Stimulated activated CD4-positive, alpha-beta T cell treated with anti-CD3 and anti-CD28 coated beads, Interleukin-12 subunit alpha, Interleukin-12 subunit beta, amount 100 ng/mL, for 4 hours (primary cell): ENCODE results near the gene CES5A.
"Not testable (repeated sequence)": the region's sequence is repeated elsewhere in the genome, so short reads cannot be mapped to it uniquely, and the experiment has no call there.

Source experiments
- DNase-seq: peaks from one replicate; pipeline ENCODE4 v3.0.0-alpha.2; 2020

Gene CES5A

DNA sequence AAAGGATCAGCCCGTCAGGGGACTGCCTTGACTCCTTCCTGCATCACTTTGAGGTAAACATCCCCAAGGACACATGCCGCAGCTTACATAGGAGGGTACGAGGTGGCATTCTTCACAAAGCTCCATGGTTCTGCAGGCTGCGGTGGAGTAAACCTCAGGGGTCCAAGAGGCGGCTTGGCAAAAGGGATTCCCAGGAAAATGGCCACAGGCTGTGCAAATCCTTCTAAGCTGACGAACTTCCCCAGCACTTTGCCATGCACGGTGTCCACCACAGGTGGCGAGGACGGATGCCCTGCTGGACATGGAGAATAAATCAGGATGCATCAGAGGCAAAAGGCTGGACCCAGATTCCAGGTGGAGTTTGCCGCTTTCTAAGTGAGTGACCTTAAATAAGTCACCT lies 46.5 kb downstream of the CES5A start:
- DNase-seq = no peak

DNA sequence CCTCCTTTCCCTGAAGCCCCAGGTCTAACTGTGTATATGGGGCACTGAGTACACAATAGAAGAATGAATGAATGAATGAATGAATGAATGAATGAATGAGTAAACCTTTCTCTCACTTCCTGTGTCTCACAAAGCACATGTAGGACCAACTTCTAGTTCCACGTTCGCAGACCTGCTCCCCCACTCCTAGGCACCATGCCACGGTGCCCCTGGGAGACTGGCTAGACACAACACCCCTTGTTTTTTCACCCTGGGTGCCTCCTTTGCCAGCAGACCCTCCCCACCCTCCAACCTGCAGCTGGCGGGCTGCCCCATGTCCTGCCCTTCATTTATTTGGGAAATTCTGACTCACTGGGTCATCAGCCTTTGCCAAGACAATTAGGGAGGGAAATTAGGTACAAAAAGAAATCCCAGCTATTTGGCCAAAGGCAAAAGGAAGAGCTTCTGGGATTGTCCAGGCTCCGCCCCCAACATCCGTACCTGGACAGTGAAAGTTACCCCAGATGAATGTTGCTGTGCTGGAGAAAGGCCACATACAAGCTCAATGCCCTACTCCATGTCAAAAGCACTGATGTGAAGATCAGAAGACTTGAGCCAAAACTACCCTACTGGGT lies 50.0 kb downstream of the CES5A start:
- no peak for DNase-seq

DNA sequence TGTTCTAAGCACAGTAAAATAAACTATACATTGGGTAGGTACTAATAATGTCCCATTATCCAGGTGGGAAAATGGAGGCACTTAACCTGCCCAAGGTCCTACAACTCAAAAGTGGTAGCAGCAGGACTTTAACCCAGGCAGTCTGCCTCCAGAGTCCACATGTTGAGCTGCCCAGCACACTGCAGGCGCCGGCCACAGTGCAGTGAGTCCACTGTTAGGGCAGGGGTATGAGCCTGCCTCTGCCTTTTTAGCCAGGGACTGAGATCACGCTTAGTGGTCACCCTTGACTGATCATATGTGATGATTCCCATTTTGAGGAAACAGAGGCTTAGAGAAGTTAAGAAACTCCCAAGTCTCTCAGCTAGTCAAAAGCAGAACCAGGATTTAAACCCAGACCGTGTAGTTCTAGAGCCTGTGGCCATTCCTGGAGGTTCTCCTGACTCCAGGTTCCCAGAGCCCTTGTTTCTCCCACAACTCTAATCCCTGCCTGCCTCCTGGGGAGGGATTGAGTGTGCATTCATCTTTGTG lies 50.6 kb downstream of the CES5A start:
- no peak for DNase-seq

DNA sequence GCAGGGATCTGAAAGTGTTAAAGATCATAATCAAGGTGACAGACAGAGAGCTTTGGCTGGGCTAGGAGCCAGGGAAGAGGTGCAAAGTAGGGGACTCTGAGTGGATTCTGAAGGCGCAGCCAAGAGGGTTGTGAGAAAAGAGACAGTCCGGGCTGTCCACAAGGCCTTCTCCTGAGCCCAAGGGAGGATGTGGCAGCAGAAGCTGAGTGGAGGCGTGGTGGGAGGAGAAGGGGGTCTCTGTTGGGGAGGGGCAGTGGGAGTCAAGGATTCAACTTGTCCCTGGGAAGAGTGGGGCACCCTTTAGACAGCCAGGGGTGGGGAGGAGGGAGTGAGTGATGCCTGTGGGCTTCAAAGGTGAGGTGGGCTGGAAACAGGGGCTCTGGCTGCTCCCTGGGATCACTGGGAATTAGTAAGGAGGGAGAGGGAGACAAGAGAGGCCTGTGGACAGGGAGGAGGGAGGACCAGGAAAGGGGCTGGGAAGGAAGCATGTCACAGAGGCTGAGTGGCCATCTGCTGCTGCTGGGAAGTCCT lies 52.8 kb downstream of the CES5A start:
- no peak for DNase-seq

DNA sequence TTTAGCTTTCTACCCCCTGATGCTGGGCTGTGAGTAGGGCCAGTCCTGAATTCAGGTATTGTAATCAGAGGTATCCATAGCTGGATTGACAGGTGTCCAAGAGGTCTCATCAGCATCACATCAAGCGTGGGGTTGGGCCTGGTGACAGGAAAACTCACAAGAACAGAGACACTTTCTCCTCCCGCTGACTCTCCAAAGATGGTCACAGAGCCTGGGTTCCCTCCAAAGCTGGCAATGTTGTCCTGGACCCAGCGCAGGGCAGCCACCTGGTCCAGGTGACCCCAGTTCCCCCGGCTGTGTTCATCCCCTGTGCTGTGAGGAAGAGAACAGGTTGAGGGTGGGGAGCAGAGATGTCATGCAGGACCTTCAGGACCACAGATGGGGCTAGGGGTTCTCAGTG lies 54.0 kb downstream of the CES5A start:
- no peak for DNase-seq

DNA sequence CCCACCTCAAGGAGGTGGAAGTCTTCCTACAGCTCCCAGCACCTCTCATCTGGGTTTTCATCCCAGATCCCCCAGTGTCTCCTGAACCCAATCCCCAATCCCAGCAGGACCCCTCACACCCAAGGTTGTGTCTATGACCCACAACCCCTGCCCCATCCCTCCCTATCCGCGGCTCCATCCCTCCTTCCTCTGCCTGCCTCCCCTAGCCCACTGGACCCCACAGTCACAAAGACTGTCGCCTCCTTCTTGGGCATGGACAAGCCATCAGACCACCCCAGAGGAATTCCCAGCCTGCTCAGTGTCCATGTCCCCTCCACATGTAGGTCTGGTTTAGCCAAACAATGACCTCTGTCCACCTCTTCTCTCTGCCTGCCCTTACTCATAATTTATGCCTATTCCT lies 54.6 kb downstream of the CES5A start:
- DNase-seq = no peak

DNA sequence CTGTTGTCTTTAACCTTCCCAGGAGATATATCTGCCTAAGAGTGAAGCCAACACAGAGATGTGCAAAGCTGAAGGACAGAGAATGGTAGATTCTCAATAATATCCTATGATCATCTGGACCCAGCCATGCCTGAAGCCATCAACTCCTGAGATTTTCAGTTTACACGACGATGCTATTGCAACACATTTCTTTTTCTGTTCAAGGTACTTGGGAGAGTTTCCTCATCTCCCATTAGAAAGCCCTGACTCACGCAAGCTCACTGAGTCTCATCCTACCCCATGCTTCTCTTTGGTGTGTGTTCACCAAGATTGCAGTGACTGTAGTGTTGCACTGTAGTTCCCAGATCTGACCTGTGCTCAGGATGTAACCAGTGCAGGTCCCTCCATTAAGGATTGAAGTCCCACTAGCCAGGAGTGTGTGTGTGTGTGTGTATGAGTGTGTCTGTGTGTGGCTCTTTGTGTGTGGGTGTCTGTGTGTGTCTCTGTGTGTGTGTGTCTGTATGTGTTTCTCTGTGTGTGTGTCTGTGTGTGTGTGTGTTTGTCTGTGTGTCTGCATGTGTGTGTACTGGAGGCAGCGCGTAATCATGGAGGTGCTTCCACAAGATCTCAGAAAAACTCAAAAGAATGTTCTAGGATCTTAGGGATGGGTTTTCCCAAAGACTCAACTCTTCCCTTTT lies 57.8 kb downstream of the CES5A start:
- no peak for DNase-seq

DNA sequence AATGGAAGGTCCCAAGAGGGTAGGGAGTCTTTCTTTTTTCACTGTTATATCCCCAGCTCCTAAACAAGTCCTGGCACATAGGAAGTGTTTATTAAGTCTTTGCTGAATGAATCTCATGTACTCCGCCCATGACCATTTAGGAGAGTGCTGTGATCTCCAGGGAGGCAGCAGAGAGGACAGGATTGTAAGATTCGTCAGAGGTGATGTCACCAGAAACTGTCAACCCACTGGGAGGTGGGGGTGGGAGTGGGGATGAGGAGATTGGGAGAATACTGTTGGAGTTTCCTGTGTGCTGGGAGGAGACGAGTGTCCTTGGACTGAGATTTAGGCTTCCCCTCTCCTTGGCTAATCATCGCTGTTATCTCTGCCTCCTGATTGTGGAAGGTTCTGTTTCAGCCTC lies 59.0 kb downstream of the CES5A start:
- DNase-seq = not testable (repeated sequence)

DNA sequence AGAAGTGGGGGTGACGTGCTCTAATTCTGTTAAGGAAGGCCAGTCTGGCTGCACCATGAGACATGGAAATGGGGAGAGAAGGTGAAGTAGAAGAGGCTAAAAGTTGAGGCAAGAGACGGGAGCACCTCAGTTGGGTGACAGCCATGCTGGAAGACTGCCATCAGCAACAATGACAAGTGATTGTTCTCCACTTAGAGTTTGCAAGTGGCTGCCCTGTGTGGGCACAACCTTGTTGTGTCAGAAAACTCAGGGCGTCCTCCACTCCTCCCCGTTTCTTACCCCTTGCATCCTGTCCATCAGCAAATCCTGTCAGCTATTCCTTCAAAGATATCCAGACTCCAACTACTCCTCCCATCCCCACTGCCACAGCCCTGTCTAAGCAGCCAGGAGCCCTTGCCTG lies 59.9 kb downstream of the CES5A start:
- no peak for DNase-seq

DNA sequence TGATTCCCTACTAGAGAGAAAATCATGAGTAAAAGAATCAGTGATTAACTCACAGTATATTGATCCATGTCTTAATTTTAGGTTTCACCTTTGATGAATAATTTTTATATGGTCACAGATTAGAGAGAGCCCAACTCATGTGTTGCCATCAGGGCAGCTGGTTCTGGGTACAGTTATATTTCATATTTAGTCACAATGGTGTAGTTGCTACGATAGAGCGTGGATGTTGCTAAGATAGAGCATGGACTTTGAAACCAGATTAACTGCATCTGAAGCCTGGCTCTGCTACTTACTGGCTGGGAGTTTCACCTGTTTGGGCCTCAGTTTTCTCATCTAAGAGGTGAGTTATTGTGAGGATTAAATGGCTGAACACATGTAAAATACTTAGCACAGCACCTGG lies 61.0 kb downstream of the CES5A start:
- DNase-seq = not testable (repeated sequence)

DNA sequence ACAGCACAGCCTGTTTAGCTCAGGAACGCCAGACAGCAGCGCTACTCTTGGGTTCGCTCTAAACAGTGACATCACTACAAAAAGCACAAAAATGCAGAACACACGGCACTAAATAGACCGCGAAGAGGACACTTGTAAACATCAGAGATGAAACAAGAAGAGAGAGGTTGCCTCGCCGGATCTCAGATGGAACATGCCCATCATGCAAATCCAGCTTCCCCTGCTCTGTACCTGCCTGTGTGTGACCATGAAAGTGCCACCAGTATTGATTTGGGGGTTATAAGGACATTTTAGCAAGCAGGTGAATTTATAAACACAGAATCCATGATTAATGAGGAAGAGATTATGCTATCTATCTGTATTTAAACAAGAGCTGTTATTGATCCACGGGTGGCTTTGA lies 61.4 kb downstream of the CES5A start:
- not testable (repeated sequence) for DNase-seq

DNA sequence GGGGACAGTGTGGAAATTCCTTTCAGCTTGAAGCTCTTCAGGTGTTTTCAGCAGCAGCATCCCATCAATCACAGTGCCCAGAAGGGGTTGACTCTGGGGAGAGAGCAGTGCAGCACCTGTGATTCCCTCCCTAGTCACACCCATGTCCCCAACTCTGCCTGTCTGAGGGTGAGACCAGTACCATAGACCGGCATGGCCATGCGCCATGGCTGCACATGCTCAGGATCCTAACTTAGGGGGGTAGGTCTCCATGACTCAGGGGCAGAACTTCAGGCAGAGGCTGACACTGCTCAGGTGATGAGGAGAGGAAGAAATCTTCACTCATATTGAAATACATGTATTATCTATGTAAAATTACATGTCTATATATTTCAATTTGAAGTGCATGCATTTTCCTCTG lies 62.2 kb downstream of the CES5A start:
- DNase-seq = no peak

DNA sequence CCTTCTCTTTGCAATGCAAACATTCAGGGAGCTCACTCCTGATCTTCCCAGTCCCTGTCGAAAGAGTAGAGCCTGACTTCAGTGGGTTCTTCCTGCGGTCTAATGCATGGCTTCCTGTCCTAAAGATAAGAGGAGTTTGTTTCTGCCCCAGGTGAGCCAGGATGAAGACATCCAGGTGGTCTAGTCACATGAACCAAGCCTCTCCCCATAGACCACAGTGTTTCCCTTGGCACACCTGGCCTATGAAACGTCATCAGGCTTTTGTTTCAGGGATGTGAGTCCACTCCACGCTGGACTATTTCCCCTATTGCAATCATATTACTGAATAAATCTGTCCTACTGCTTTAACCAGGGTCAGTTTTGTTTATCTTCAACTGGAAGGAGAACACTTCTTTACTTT lies 63.4 kb downstream of the CES5A start:
- no peak for DNase-seq

DNA sequence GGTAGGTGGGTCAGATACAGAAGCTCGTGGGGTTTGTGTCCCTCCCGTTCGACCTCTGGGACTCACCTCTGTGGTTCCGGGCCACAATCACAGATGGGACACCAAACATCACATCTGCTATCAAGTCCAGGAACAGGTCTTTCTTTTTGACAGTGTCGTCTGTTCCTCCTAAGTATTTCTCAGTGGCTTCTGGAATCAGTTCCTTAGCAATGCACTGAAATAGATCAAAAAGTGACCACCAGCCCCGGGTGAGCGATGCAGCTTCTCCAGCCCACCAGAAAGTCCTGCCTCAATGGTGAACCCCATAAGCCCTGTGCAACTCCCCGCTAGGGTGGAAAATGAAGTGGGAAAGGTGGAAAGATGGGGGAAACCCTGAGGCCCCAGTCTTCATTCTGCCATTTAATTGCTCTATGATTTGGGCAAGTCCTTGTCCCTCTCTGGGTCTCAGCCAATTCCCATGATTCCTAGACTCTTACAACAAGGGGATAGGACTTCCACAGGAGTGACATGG lies 64.7 kb downstream of the CES5A start:
- DNase-seq = no peak

DNA sequence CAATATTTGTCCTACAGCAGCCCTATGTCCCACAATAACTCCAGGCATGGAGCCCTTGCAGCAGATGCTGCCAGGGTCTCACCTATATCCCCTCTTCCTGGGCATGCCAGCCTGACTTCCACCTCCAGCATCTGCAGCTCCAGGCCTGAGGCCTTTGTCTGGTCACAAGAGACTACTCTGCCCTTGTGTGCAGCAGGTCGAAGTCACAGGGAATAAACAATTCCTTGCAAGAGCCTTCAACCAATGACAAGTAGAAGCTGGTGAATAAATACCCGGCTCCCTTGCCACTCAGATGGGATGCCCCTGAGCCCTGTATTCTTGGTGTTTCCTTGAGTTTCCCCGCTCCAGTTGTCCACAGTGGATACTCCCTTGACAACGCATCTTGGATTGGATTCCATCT lies 65.3 kb downstream of the CES5A start:
- no peak for DNase-seq

DNA sequence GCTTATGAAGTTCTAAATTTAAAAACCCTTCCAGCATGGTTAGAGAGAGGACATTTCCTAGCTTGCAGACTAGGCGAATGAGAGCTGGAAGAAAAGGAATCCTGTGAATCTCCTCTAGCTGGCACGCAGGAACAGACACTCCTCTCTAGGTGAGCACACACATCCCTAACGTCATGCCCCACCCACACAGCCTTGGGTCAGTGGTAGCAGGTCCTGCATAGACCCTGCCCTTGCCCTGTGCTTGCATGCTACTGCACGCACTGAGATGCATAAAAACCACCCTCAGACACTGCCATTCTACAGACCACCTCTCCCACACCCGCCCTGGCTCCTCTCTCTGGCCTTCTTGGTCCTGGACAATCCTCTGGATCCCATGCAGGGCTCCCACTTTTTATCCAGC lies 65.8 kb downstream of the CES5A start:
- no peak for DNase-seq

DNA sequence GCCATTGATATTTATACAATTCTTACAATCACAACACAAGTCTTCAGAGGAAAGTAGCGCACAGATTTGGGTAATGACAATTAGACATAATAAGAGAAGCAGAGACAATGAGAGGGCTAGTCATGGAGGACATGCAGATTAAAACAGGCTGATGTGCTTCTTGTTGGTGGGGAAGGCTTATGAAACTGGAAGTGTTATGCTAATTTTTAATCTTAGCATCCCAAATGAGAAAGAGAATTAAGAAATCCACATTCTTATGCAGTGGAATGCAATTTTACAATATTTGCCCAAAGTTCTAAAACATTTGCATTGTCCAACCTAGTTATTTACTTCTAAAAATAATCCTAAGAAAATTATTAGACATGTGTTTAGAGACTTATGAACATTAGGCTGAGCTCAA lies 66.9 kb downstream of the CES5A start:
- DNase-seq = not testable (repeated sequence)

DNA sequence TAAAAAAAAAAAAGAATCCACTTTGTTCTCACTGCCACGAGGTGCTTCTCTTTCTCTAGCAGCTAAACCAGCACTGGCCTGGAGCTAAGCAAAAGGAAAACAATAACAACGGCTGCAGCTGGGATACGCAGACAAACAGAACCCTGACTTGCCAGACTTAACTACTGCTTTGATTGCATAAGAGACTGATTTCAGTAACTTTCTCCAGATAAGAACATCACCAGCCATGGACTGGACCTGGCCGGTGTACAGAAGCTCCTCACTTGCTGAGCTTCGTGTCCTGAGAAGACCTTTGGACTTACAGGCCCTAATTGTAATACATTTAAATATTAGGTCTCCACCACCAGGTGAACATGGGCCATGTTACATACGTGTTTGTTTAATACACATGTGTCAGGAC lies 70.1 kb downstream of the CES5A start:
- not testable (repeated sequence) for DNase-seq

DNA sequence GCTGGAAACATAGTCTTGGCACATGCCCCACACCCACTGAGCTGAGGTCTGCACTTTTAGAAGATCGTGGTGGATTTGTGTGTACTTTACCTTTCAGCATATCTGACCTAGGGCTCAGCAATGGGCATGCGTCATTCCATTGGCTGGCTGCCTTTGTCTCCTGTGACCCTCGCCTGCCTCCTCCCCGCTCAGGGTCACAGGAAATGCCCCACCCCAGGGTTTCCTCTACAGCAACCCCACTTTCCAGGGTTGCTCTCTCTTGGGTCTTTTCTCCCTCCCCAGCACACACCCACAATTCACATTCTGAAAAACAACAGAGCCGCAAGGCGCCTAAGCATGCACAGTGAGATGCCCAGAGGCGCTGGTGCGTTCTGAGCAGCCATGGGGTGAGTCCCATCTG lies 71.5 kb downstream of the CES5A start:
- not testable (repeated sequence) for DNase-seq
